ENCODE results near the gene NT5E. TPM values are rescaled to one million over a fixed set of nuclear protein-coding genes. Genes with fewer than 3 reads are reported as not detected.

Gene NT5E
- total RNA-seq, 1 experiment from 2014 or later = 0.52 TPM

GRCh38 chr6:85453490-85453889 lies 3.6 kb downstream of the NT5E start:
- H3K27me3 ChIP-seq (ENCODE audit: insufficient read depth, low read length) = peaks cover 20% of the 10 kb centered on the region
- TF ChIP-seq, protein P1, sequence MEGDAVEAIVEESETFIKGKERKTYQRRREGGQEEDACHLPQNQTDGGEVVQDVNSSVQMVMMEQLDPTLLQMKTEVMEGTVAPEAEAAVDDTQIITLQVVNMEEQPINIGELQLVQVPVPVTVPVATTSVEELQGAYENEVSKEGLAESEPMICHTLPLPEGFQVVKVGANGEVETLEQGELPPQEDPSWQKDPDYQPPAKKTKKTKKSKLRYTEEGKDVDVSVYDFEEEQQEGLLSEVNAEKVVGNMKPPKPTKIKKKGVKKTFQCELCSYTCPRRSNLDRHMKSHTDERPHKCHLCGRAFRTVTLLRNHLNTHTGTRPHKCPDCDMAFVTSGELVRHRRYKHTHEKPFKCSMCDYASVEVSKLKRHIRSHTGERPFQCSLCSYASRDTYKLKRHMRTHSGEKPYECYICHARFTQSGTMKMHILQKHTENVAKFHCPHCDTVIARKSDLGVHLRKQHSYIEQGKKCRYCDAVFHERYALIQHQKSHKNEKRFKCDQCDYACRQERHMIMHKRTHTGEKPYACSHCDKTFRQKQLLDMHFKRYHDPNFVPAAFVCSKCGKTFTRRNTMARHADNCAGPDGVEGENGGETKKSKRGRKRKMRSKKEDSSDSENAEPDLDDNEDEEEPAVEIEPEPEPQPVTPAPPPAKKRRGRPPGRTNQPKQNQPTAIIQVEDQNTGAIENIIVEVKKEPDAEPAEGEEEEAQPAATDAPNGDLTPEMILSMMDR (conservative IDR thresholded peaks at IDR 0.05) = no peak
- no peak overlapping the region for H2BK5ac ChIP-seq (ENCODE audit: insufficient read length, low read length)
- H3K4me1 Mint-ChIP-seq = peaks cover 13 to 15% of the 10 kb centered on the region in 2 experiments
- peaks cover 54% of the 10 kb centered on the region for H3K27me3 Mint-ChIP-seq (ENCODE audit: low read depth)
- H2BK20ac ChIP-seq (ENCODE audit: low read depth, low read length, poor library complexity, severe bottlenecking) = no peak overlapping the region
- no peaks in the 10 kb centered on the region; a peak in 3 of 5 replicates for H3K9me3 Mint-ChIP-seq
- H3K14ac ChIP-seq (ENCODE audit: insufficient read depth, low read length) = no peak overlapping the region
- H3K27ac Mint-ChIP-seq = no peak overlapping the region
- H4K20me1 ChIP-seq (ENCODE audit: control insufficient read depth, insufficient read depth, insufficient read length) = no peaks in the 10 kb centered on the region
- H3K23me2 ChIP-seq (ENCODE audit: insufficient read length, low read depth, low read length, poor library complexity, severe bottlenecking) = peaks cover 14% of the 10 kb centered on the region
- no peaks in the 10 kb centered on the region for H3K79me2 ChIP-seq (ENCODE audit: insufficient read depth, low read length)
- H3K56ac ChIP-seq (ENCODE audit: insufficient read length, low read depth, low read length) = no peak overlapping the region
- H3K79me1 ChIP-seq (ENCODE audit: insufficient read depth, low read depth, low read length, poor library complexity, severe bottlenecking) = no peaks in the 10 kb centered on the region
- no peak overlapping the region for H3K4ac ChIP-seq (ENCODE audit: low read depth, low read length)
- H4K5ac ChIP-seq (ENCODE audit: insufficient read length, low read depth, low read length) = no peak overlapping the region
- no peak overlapping the region for H3K9ac ChIP-seq (ENCODE audit: extremely low read depth, insufficient read length, low read length)
- no peak overlapping the region for H2AK5ac ChIP-seq (ENCODE audit: insufficient read length, low read length)
- H3T11ph ChIP-seq (ENCODE audit: low read length) = no peak overlapping the region
- no peak overlapping the region for H3K4me3 Mint-ChIP-seq
- no peak overlapping the region for H4K91ac ChIP-seq (ENCODE audit: insufficient read length, low read depth, low read length)
- no peak overlapping the region for H2BK12ac ChIP-seq (ENCODE audit: insufficient read length, low read depth, low read length)
- DNase-seq = no peak
- H3K36me3 Mint-ChIP-seq (ENCODE audit: insufficient read depth in 1 of 3, low read depth in 3 of 3) = no peaks in the 10 kb centered on the region
- H2AFZ ChIP-seq (ENCODE audit: low read length) = no peak overlapping the region
- no peak overlapping the region for H2BK120ac ChIP-seq (ENCODE audit: low read depth, low read length, poor library complexity, severe bottlenecking)
- no peak overlapping the region for H3K27ac ChIP-seq (ENCODE audit: insufficient read length, low read depth, low read length)
- H3K23ac ChIP-seq (ENCODE audit: insufficient read length, low read depth, low read length) = no peak overlapping the region
- H4K8ac ChIP-seq (replicated peaks; ENCODE audit: insufficient read length, low read depth, low read length) = no peak overlapping the region
- H3K4me2 ChIP-seq (ENCODE audit: insufficient read depth, insufficient read length, low read length) = no peak overlapping the region
- H3K4me1 ChIP-seq (ENCODE audit: insufficient read depth, low read length) = no peaks in the 10 kb centered on the region; the same call in 1 of the 2 replicates
- WGBS (ENCODE audit: extremely low coverage, insufficient read length, low lambda C conversion rate) = no CpG with 5 or more reads among the region's 2 CpGs
- no peak overlapping the region for H3K18ac ChIP-seq (ENCODE audit: insufficient read length, low read depth, low read length)
- H2BK15ac ChIP-seq (ENCODE audit: low read depth, low read length) = no peak overlapping the region
- H3K9me3 ChIP-seq (ENCODE audit: control insufficient read depth, low read depth, low read length) = no peaks in the 10 kb centered on the region
